Gastrocnemius medialis (tissue), 4 donors: Measurements from ENCODE around the gene INPP5A. TPM values are rescaled to one million over a fixed set of nuclear protein-coding genes. Genes with fewer than 3 reads are reported as not detected.

ENCODE experiments used
- ATAC-seq, 2 donors: fragments of 150-250 bp; one replicate each; pipeline ENCODE4 v1.9.1; 2016
- DNase-seq, 2 donors: peaks; one replicate each; pipeline ENCODE4 v3.0.0-alpha.2; 2019
- H3K27ac ChIP-seq, 4 donors: fragments of 200-600 bp; sonication (generic); 1 replicate in 1 of 4; 2 replicates in 3 of 4; pipeline ENCODE4 v1.5.1; 2016 to 2018; ENCODE audit warnings: mild to moderate bottlenecking in 2 of 4, moderate library complexity in 1 of 4
- H3K27me3 ChIP-seq, 3 donors: fragments of 200-600 bp; sonication (generic) in 2 of 3; 1 replicate in 1 of 3; 2 replicates in 2 of 3; pipeline versions ENCODE4 v1.5.1 to v1.6.0; 2016 to 2019; ENCODE audit warnings: mild to moderate bottlenecking in 1 of 3, moderate library complexity in 1 of 3
- H3K36me3 ChIP-seq, 2 donors: fragments of 200-600 bp; sonication (generic) in 1 of 2; one replicate each; pipeline ENCODE4 v1.5.1; 2017 to 2018
- H3K4me1 ChIP-seq, 2 donors: fragments of 200-600 bp; sonication (generic) in 1 of 2; one replicate each; pipeline ENCODE4 v1.5.1; 2016 to 2017; ENCODE audit warnings: mild to moderate bottlenecking in 2 of 2
- H3K4me3 ChIP-seq, 4 donors: fragments of 200-600 bp; sonication (generic) in 3 of 4; 1 replicate in 1 of 4; 2 replicates in 3 of 4; pipeline ENCODE4 v1.5.1; 2016 to 2019; ENCODE audit warnings: mild to moderate bottlenecking in 2 of 4
- H3K9me3 ChIP-seq, 3 donors: fragments of 200-600 bp; sonication (generic) in 2 of 3; 1 replicate in 1 of 3; 2 replicates in 2 of 3; pipeline ENCODE4 v1.5.1; 2016 to 2019
- POLR2A ChIP-seq, 2 donors: fragments of 450-650 bp; IDR thresholded peaks; one replicate each; pipeline ENCODE4 v1.6.1; 2017; ENCODE audit warnings: antibody characterized with exemption in 2 of 2, mild to moderate bottlenecking in 2 of 2, moderate library complexity in 2 of 2
- in situ Hi-C, 4 donors: fragments of 200-750 bp; cut with MboI; loops; one replicate each; pipeline versions ENCODE4 v1.15.0 to v1.8.0; 2017; ENCODE audit warnings: low sequenced_read_pairs in 4 of 4
- intact Hi-C: fragments of 100-400 bp; cut with DNase I; formaldehyde crosslinking; loops from one replicate; pipeline ENCODE4 v1.15.1; 2023; ENCODE audit warnings: low total_unique reads
- total RNA-seq, 4 donors: library from RNA; depleted of rRNA; stranded (reverse); fragments of >200 nt; gene quantifications; one replicate each; pipeline versions ENCODE4 v1.1.0 to v1.2.3, GENCODE V29; 2016
- TF ChIP-seq, protein P1 (sequence below), 5 experiments: fragments of 450-650 bp in 3 of 5; fragments of 200-600 bp in 2 of 5; sonication (generic) in 2 of 5; IDR thresholded peaks in 4 of 5; conservative IDR thresholded peaks in 1 of 5; 1 replicate in 4 of 5; 2 replicates in 1 of 5; pipeline ENCODE4 v1.5.1; 2016 to 2019; ENCODE audit warnings: antibody characterized with exemption in 5 of 5, mild to moderate bottlenecking in 3 of 5, moderate library complexity in 3 of 5

The INPP5A gene
- total RNA-seq, 4 donors from 2014 or later = 74.9 to 107 (median 92.4) TPM

DNA sequence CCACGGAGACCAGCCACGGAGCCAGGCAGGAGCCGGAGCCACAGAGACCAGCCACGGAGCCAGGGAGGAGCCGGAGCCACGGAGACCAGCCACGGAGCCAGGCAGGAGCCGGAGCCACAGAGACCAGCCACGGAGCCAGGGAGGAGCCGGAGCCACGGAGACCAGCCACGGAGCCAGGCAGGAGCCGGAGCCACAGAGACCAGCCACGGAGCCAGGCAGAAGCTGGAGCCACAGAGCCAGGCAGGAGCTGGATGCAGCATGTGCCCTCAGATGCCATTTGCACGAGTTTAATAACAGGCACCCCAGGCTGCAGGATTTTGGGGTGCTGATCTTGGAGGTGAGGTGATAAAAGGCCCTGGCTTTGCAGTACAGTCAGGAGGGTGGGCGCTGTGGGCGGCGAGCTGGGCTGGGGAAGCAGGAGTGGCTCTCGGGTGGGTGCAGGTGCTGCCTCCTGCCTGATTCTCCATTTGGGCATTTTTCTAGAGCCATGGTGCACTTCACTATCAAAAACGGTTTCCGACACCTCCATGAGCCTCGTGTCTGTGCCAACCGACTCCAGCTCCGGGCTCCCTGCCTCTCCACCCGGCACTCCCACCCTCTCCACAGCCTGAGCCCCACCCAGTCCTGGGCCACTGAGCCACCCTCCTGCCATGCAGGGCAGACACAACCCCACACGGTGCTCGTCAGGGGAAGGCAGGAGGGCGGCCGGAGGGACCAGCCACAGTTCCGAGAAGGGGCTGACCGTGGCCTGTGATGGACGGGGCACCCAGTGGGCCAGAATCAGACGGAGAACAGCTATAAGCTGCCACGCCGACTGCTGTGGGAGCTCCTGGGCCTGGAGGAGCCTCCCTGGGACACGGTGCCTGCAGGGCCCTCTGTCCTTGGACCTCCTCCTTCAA lies 289.2 kb downstream of the INPP5A start:
- no peak for DNase-seq
- intact Hi-C loops = no loop called here
- TF ChIP-seq, protein P1, sequence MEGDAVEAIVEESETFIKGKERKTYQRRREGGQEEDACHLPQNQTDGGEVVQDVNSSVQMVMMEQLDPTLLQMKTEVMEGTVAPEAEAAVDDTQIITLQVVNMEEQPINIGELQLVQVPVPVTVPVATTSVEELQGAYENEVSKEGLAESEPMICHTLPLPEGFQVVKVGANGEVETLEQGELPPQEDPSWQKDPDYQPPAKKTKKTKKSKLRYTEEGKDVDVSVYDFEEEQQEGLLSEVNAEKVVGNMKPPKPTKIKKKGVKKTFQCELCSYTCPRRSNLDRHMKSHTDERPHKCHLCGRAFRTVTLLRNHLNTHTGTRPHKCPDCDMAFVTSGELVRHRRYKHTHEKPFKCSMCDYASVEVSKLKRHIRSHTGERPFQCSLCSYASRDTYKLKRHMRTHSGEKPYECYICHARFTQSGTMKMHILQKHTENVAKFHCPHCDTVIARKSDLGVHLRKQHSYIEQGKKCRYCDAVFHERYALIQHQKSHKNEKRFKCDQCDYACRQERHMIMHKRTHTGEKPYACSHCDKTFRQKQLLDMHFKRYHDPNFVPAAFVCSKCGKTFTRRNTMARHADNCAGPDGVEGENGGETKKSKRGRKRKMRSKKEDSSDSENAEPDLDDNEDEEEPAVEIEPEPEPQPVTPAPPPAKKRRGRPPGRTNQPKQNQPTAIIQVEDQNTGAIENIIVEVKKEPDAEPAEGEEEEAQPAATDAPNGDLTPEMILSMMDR (IDR thresholded peaks at IDR 0.05 in 4 of 5, conservative IDR thresholded peaks at IDR 0.05 in 1 of 5) = no peak
- TF ChIP-seq POLR2A (IDR thresholded peaks at IDR 0.05) = no peak

GRCh38 chr10:132827423-132827789 lies 289.8 kb downstream of the INPP5A start:
- no peak for ATAC-seq
- H3K9me3 ChIP-seq = no peaks in the 10 kb centered on the region
- in situ Hi-C loops (no loop called here), intact Hi-C loops (no loop called here)
- no peaks in the 10 kb centered on the region for H3K27me3 ChIP-seq
- DNase-seq = no peak
- H3K36me3 ChIP-seq = no peaks in the 10 kb centered on the region
- H3K27ac ChIP-seq = no peak overlapping the region
- no peak overlapping the region for H3K4me3 ChIP-seq
- TF ChIP-seq, protein P1 (IDR thresholded peaks at IDR 0.05 in 4 of 5, conservative IDR thresholded peaks at IDR 0.05 in 1 of 5) = no peak
- TF ChIP-seq POLR2A (IDR thresholded peaks at IDR 0.05) = no peak
- no peaks in the 10 kb centered on the region for H3K4me1 ChIP-seq

More for the DNA sequence above, 289.2 kb downstream of the INPP5A start:
- H3K27ac ChIP-seq = no peak overlapping the region
- in situ Hi-C loops = no loop called here
- no peaks in the 10 kb centered on the region for H3K36me3 ChIP-seq
- no peaks in the 10 kb centered on the region for H3K9me3 ChIP-seq
- H3K27me3 ChIP-seq = no peaks in the 10 kb centered on the region
- no peaks in the 10 kb centered on the region for H3K4me1 ChIP-seq
- no peak overlapping the region for H3K4me3 ChIP-seq
- no peak for ATAC-seq

- no peaks in the 10 kb centered on the region for H3K9me3 ChIP-seq
- H3K27ac ChIP-seq = no peak overlapping the region
- ATAC-seq (no peak), DNase-seq (no peak)
- TF ChIP-seq POLR2A (IDR thresholded peaks at IDR 0.05) = no peak
- TF ChIP-seq, protein P1 (IDR thresholded peaks at IDR 0.05 in 4 of 5, conservative IDR thresholded peaks at IDR 0.05 in 1 of 5) = no peak
- H3K4me1 ChIP-seq = no peaks in the 10 kb centered on the region
- H3K36me3 ChIP-seq = peaks cover 0 to 5% of the 10 kb centered on the region in 2 donors
- H3K27me3 ChIP-seq = no peaks in the 10 kb centered on the region
- H3K4me3 ChIP-seq = no peak overlapping the region
- in situ Hi-C loops = no loop called here
- intact Hi-C loops = no loop called here
Observed at GRCh38 chr10:132827861-132828539, 290.4 kb downstream of the INPP5A start.

GRCh38 chr10:132828681-132829080 lies 291.1 kb downstream of the INPP5A start:
- Histone ChIP-seq H3K9me3 (no peaks in the 10 kb centered on the region), H3K4me1 (no peaks in the 10 kb centered on the region), H3K36me3 (peaks cover 0 to 11% of the 10 kb centered on the region in 2 donors), H3K27me3 (no peaks in the 10 kb centered on the region), H3K27ac (no peak overlapping the region), H3K4me3 (no peak overlapping the region)
- intact Hi-C loops (no loop called here), in situ Hi-C loops (no loop called here)
- DNase-seq (no peak), ATAC-seq (no peak)
- TF ChIP-seq POLR2A (IDR thresholded peaks at IDR 0.05) = no peak
- TF ChIP-seq, protein P1 (IDR thresholded peaks at IDR 0.05 in 4 of 5, conservative IDR thresholded peaks at IDR 0.05 in 1 of 5) = no peak
